Lower lobe of right lung (tissue), 2 donors: ENCODE measurements around the gene PCBP3. TPM values are rescaled to one million over a fixed set of nuclear protein-coding genes. Genes with fewer than 3 reads are reported as not detected.

Experiments used
- ATAC-seq, 2 donors: fragments of 200-7000 bp; cut with Tn5 transposase; one replicate each; pipeline ENCODE4 v1.9.1; 2020 to 2022; ENCODE audit warnings: mild to moderate bottlenecking in 2 of 2, moderate library complexity in 2 of 2
- DNase-seq: peaks from one replicate; pipeline ENCODE4 v3.0.0-alpha.2; 2020
- H3K27ac ChIP-seq: fragments of 200-600 bp; one replicate; pipeline ENCODE4 v1.8.0; 2022
- H3K27me3 ChIP-seq: fragments of 200-600 bp; one replicate; pipeline ENCODE4 v1.8.0; 2022; ENCODE audit warnings: low read depth
- H3K36me3 ChIP-seq: fragments of 200-600 bp; one replicate; pipeline ENCODE4 v1.8.0; 2022; ENCODE audit warnings: mild to moderate bottlenecking
- H3K4me1 ChIP-seq: fragments of 200-600 bp; one replicate; pipeline ENCODE4 v1.8.0; 2022
- H3K4me3 ChIP-seq: fragments of 200-600 bp; one replicate; pipeline ENCODE4 v1.8.0; 2022; ENCODE audit warnings: mild to moderate bottlenecking
- H3K9me3 ChIP-seq: fragments of 200-600 bp; one replicate; pipeline ENCODE4 v1.8.0; 2022
- intact Hi-C: fragments of 100-400 bp; cut with DNase I; formaldehyde crosslinking; loops from one replicate; pipeline ENCODE4 v1.11.0; 2022
- total RNA-seq: library from RNA; stranded (reverse); fragmentation: NEBNext Ultra II Directional; extraction: Animal tissue kit (Norgen Biotek cat#: 25700); gene quantifications from one replicate; pipeline ENCODE4 v1.2.1, GENCODE V29; 2021
- TF ChIP-seq, protein P1 (sequence below): fragments of 200-600 bp; IDR thresholded peaks from one replicate; pipeline ENCODE4 v1.8.0; 2022; ENCODE audit warnings: antibody characterized with exemption, mild to moderate bottlenecking
- donor health status: DM: no; HTN: yes; CAD: no; lungs with severe emphysema.

Gene PCBP3
- total RNA-seq, 1 donor from 2014 or later = 4.5 TPM

DNA sequence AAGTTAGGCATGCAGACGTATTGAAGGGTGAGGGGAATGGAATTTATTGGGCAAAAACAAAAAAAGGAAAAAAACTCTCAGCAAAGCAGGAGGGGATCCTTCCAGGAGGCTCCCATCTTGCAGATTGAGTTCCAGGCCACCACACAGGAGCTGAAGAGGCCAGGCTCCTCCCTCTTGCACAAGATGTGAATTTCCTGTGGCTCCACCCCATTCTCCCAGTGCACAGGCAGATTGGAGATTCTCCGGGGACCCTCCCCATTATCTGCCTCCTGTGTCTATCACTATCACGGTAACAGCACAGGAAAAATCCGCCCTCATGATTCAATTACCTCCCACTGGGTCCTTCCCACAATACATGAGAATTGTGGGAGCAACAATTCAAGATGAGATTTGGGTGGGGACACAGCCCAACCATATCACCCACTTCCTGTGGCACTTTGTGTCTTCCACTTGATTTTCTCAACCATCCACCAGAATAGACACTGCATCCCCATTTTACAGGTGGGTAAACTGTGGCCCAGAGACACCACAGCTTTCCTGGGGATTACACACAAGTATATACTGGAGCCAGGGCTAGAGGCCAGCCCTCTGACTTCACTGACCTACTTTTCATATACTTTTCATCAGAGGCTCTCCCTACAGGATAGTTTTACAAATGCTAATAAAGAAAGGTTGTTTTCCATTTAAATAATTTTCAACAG is 319.2 kb downstream of the PCBP3 start:
- DNase-seq (no peak), ATAC-seq (no peak)
- Histone ChIP-seq H3K4me1 (peaks cover 7% of the 10 kb centered on the region), H3K27me3 (peaks cover 8% of the 10 kb centered on the region), H3K4me3 (no peak overlapping the region), H3K9me3 (no peaks in the 10 kb centered on the region), H3K36me3 (no peaks in the 10 kb centered on the region), H3K27ac (no peak overlapping the region)
- intact Hi-C loops = no loop called here
- TF ChIP-seq, protein P1, sequence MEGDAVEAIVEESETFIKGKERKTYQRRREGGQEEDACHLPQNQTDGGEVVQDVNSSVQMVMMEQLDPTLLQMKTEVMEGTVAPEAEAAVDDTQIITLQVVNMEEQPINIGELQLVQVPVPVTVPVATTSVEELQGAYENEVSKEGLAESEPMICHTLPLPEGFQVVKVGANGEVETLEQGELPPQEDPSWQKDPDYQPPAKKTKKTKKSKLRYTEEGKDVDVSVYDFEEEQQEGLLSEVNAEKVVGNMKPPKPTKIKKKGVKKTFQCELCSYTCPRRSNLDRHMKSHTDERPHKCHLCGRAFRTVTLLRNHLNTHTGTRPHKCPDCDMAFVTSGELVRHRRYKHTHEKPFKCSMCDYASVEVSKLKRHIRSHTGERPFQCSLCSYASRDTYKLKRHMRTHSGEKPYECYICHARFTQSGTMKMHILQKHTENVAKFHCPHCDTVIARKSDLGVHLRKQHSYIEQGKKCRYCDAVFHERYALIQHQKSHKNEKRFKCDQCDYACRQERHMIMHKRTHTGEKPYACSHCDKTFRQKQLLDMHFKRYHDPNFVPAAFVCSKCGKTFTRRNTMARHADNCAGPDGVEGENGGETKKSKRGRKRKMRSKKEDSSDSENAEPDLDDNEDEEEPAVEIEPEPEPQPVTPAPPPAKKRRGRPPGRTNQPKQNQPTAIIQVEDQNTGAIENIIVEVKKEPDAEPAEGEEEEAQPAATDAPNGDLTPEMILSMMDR = no peak

DNA sequence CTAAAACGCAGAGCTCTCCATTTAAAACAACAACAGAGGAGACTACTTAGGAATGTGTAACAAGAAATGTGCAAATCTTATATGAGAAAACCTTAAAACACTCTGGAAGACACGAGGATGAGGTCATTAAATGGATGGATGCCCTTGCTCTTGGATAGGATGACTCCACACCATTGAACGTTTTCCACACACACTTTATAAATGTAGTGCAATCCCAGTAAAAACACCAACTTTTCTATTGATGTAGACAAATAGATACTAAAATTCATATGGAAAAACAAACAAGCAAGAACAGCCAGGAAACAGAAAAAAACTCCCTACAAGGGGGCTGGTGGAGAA is 319.7 kb downstream of the PCBP3 start:
- intact Hi-C loops = no loop called here
- Histone ChIP-seq H3K9me3 (no peaks in the 10 kb centered on the region), H3K36me3 (no peaks in the 10 kb centered on the region), H3K4me3 (no peak overlapping the region), H3K27ac (no peak overlapping the region), H3K4me1 (peaks cover 7% of the 10 kb centered on the region), H3K27me3 (peaks cover 8% of the 10 kb centered on the region)
- ATAC-seq = no peak
- TF ChIP-seq, protein P1 = no peak
- no peak for DNase-seq

- Histone ChIP-seq H3K36me3 (no peaks in the 10 kb centered on the region), H3K27me3 (peaks cover 6% of the 10 kb centered on the region), H3K27ac (no peak overlapping the region), H3K9me3 (no peaks in the 10 kb centered on the region), H3K4me1 (no peaks in the 10 kb centered on the region), H3K4me3 (no peak overlapping the region)
- ATAC-seq (no peak), DNase-seq (no peak)
- intact Hi-C loops = no loop called here
- TF ChIP-seq, protein P1 = no peak
These were observed 321.1 kb downstream of the PCBP3 start for GRCh38 chr21:45964649-45965048.

- no peaks in the 10 kb centered on the region for H3K36me3 ChIP-seq
- TF ChIP-seq, protein P1 = no peak
- intact Hi-C loops = no loop called here
- no peak for DNase-seq
- H3K4me1 ChIP-seq = peaks cover 1% of the 10 kb centered on the region
- no peak overlapping the region for H3K27ac ChIP-seq
- H3K27me3 ChIP-seq = peaks cover 3% of the 10 kb centered on the region
- ATAC-seq = no peak
- H3K4me3 ChIP-seq = no peak overlapping the region
- H3K9me3 ChIP-seq = no peaks in the 10 kb centered on the region
These were observed 321.7 kb downstream of the PCBP3 start for GRCh38 chr21:45965084-45965809.

DNA sequence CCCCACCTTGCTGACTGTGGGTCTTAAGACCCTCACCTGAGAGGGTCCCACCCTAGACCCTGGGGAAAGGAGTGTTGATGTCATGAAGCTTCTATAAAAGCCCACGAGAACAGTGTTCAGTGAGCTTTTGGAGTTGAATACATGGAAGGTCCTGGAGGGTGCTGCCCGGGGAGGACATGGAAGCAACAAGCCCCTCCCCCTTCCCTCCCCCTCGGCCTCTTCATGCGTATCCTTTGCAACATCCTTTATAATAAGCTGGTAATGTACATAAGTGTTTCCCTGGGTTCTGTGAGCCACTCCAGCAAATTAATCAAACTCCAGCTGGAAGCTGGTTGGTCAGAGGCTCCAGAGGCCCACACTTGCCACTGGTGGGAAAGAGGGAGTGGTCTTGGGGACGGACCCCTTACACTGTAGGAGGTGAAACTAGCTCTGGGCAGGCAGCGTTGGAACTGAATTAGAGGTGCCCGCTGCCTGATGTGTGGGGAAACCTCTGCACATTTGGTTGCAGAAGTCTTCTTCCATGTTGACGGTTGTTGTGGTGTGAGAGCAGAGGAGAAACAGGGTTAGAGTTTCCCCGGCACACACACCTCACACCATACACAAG is 323.4 kb downstream of the PCBP3 start:
- Histone ChIP-seq H3K4me3 (no peak overlapping the region), H3K4me1 (peaks cover 14% of the 10 kb centered on the region), H3K27ac (no peak overlapping the region), H3K9me3 (no peaks in the 10 kb centered on the region), H3K36me3 (no peaks in the 10 kb centered on the region), H3K27me3 (peaks cover 13% of the 10 kb centered on the region)
- ATAC-seq = no peak
- intact Hi-C loops = no loop called here
- TF ChIP-seq, protein P1 = no peak
- no peak for DNase-seq
